HG03432 (cell line): Measurements from ENCODE around the gene ACTR1A.
"Not testable (repeated sequence)": the region's sequence is repeated elsewhere in the genome, so short reads cannot be mapped to it uniquely, and the experiment has no call there.

Experiments used
- ATAC-seq: cut with Tn5 transposase; IDR thresholded peaks from one replicate; pipeline ENCODE4 v1.9.1; 2021; ENCODE audit warnings: mild to moderate bottlenecking, moderate library complexity; ENCODE audit not compliant: unreplicated experiment

ACTR1A gene

GRCh38 chr10:102455893-102456471, 46.5 kb downstream of the ACTR1A start:
- no peak for ATAC-seq

GRCh38 chr10:102454662-102455487, 47.6 kb downstream of the ACTR1A start:
- not testable (repeated sequence) for ATAC-seq

GRCh38 chr10:102453502-102453901, 49.0 kb downstream of the ACTR1A start:
- ATAC-seq = no peak

- no peak for ATAC-seq
Observed at GRCh38 chr10:102452672-102453340, 49.7 kb downstream of the ACTR1A start.

DNA sequence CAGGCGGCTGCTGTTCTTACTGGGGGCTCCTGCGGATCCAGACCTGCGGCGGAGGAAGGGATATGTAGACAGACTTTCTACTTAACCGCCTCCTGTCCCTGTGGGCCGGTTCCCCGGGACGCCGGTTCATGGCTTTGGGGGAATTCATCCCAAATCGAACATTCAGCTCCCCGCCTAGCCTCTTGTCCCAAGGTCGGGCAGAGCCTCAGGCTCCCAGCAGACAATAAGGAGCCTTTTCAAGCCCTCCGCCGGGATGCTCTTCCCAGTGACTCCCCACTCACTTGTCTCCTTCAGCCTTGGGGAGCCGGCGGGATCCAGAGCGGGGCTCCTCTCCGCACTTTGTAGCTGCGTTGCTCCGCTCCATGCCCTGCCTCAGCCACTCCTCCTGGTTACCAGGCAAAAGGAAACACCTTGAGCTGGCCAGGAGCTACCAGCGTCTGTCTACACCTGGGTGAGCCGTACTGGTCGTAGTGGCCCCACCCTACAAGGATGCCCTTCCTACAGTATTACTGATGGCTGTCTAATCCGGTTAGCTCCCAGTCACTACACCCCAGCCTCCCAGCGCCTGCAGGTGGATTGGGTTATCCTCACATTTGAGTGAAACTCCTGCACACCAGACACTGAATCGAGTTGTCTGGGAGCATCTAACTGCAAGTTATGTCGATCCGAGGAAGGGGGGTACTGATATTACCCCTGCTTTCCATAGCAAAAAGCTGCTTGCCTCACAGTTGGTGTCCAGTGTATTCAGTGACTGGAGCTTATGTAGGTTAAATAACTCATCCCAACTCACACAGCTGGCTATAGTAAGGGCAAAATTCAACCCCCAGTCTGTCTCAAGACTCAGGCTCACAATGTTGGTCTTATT, 51.2 kb downstream of the ACTR1A start, which contains the start of gene C10orf95:
Gene C10orf95, minus strand, starts transcription at position 439 of the 865 bp plus-strand sequence. CDS start 450 bp downstream, outside the sequence.
- no peak for ATAC-seq

DNA sequence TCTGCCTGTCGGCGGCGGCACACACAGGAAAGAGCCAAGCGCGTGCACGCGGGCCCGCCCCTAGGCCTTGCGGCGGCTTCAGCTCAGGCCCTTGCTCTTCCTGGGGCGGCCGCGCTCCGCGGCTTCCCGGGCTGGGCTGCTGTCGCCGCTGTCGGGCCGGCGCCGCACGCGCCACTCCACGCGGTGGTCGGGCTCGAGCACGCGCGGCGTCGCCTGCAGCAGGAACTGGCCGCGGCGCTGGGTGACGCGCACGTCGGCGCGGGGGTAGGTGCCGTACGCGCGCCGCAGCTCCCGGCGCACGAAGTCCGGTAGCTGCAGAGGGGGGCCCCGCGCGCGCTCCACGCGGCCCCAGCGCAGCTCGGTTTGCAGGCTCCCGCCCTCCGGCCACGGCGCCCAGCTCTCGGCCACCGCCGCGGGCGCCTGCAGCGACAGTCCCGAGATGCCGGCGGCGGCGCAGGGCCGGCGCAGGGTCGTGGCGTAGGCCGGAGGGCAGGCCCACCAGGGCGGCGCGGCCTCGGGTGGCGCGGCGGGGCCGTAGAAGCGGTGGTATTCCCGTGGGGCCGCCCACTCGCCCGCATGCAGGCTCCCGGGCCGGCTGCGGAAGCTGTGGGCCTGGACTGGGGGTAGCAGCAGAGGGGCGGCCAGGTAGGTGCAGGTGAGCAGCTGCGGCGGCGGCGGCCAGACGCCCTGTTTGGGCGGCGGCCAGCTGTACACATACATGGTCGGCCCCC, 52.0 kb downstream of the ACTR1A start:
- peak; percentile 79 for ATAC-seq

DNA sequence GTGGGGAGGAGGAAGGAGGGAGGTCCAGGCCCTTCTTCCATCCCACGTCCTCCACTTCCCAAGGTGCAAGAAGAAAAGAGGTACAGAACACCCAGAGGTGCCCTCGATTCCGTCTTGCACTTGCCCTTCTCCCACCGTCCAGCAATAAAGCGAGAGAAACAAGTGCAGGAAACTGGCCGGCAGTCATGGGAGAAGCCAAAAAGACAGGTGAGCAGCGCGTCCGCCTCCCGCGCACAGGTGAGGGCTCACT, 52.5 kb downstream of the ACTR1A start:
- ATAC-seq = no peak

DNA sequence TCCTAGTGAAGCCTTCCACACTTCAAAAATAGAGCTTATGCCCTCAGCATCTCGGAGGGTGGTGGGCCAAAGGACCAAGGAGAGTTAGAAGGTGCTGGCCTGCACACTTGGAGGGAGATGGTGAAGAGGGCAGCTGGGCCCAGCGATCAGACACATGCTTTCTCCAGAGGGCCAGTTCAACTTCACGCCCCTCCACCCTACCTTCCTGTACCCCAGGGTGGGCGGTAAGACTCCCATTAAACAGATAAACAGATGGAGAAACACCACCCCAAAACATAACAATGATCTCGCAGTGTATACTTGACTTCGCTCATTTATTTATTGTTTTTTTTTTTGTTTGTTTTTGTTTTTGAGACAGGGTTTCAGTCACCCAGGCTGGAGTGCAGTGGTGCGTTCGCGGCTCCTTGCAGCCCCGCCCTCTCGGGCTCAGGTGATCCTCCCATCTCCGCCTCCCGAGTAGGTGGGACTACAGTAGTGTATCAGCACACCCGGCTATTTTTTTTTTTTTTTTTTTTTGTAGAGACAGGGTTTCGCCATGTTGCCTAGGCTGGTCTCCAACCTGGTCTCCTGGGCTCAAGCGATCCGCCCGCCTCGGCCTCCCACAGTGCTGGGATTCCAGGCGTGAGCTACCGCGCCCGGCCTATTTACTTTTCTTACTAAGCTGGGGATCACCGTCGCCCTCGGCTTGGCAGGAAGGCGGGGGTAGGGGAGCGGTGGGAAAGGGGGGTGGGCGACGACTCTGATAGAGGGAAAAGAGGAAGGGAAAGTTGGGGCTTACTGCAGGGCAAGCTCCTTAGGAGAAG, 53.0 kb downstream of the ACTR1A start:
- ATAC-seq = peak; percentile 46

GRCh38 chr10:102444851-102445250, 57.7 kb downstream of the ACTR1A start:
- ATAC-seq = no peak

GRCh38 chr10:102438374-102438773, 64.1 kb downstream of the ACTR1A start:
- no peak for ATAC-seq

DNA sequence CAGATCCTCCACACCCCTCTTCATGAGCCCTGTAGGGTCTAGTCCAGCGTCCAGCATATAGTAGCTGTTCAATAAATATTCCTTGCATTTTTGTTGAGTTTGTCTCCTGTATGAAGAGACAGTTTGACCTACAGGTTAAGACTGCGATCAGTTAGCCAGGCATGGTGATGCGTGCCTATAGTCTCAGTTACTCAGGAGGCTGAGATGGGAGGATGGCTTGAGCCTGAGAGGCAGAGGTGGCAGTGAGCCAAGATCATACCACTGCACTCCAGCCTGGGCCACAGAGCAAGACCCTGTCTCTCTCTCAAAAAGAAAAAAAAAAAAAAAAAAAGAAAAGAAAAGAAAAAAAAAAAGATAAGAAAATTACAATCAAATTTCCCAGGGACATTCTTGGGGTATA, 65.0 kb downstream of the ACTR1A start:
- no peak for ATAC-seq

DNA sequence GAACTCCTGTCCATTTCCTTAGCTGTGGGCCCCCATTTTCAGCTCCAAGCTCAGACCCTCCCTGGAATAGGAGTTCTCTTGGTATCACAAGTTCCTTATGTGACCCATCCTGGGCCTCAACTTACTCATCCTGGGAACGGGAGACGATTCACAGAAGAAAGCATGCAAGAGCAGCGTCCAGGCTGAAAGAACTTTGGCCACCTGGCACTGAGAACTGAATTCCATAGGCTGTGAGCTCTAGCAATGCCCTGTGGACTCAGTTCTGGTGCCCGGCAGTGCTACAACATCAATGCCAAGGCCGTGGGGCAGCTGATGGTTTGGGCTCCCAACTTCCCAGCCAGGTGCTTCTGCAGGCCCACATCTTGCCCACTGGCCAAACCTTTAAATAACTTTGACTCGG, 66.2 kb downstream of the ACTR1A start:
- ATAC-seq = no peak

- ATAC-seq = no peak
Observed at GRCh38 chr10:102435529-102436233, 66.8 kb downstream of the ACTR1A start.

- no peak for ATAC-seq
Observed at GRCh38 chr10:102435133-102435497, 67.4 kb downstream of the ACTR1A start.

DNA sequence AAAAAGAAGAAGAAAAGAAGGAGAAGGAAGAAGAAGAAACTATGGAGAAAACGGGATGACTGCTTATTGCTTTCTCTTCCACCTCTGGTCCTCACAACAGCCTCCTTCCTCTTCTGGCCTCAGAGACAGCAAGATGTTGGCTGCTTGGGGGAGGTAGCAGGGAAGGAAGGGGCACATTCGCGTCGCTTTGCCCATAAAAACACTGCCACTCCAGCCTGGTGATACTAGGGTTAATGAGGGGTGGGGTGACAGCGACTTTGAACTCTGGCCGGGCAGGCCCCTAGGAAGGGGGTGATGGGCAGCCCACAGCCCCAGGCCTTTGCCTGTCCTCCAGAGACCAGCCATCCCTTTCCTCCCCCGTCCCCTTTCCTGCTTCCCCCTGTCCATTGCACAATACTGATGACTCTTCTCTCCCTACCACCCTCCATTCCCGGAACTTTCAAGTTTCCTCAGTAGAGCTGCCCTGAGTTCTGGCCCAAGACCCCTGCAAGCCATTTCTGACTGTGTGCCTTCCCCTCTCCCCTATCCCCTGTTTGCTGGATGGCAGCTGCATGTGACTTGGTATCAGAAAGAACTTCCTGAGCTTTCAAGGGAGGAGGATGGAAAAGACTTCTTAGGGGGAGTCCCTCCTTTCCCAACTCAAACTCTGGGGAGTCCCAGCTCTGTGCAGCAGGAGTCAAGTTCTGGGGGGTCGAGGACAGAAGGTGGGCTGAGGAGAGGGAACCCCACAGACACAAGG, 67.9 kb downstream of the ACTR1A start:
- ATAC-seq = no peak

DNA sequence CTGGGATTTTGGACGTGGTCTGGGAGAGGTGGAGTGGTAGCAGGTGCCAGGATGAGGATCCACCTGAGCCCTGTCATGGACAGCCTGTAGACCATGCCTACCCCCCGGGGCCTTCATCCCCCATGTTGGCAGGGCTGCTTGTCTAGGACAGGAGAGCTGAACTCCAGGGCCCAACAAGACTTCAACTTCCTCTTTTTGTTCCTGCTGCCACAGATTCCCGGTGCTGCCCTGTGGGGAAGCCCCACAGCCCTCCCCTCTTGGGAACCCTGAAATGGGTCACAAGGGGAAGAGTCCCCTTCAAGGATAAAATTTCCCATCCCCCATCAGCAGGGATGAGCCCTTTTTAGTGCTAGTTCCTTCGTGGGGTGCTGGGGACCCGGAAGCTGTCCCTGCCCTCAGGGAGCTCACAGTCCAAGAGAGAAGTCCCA, 68.9 kb downstream of the ACTR1A start:
- ATAC-seq = no peak

DNA sequence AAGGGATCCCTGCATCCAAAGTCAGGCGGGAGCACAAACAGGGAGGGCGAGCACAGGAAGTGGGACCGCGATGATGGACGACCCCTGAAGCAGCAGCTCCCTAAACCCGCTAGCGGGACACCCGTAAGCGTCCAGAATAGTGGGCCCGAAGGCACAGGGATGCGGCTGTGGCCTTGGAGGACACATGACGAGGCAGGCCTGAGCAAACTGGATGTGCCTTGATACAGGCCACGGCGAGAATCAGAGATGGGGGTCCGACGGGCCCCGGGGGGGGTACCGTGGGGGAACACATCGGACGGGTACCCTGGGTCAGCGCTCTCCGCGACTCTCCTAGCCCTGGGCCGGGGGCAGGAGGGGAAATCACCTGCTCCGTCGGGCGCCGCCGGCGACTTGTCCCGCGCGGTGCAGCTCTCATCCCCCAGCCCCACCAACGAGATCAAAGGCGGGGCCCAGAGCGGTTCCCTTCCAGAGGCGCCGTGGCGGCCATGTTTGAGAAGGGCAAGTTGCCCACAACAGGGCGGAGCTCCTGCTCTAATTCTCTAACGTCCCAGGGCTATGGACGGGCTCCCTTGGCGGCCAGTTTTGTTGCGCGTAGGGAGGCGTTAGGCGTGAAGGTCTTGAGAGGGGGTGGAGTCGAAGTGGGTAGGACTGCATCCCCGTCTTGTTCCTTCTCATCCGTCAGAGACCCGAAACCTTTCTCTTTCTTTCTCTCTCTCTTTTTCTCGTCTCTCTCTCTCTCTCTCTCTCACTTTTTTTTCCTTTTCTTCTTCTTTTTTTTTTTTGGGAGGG, 70.2 kb downstream of the ACTR1A start, which contains the start of gene CUEDC2:
Gene CUEDC2, minus strand, starts transcription at position 413 of the 789 bp plus-strand sequence. CDS start 7,386 bp downstream, outside the sequence.
- peak; percentile 86 for ATAC-seq
